Esophagus squamous epithelium (tissue), 5 donors: Measurements from ENCODE around the gene SH3BP5. TPM values are rescaled to one million over a fixed set of nuclear protein-coding genes. Genes with fewer than 3 reads are reported as not detected.

Experiments
- DNase-seq: peaks from one replicate; lab custom pipeline; 2025; lab: John Stamatoyannopoulos, UW
- H3K27ac ChIP-seq, 4 donors: fragments of 200-600 bp; sonication (generic); one replicate each; pipeline ENCODE4 v1.5.1; 2016 to 2019; ENCODE audit warnings: mild to moderate bottlenecking in 1 of 4
- H3K27me3 ChIP-seq, 4 donors: fragments of 200-600 bp; sonication (generic); 1 replicate in 3 of 4; 2 replicates in 1 of 4; pipeline versions ENCODE4 v1.5.1 to v1.6.0; 2017 to 2021; ENCODE audit warnings: antibody characterized with exemption in 1 of 4
- H3K36me3 ChIP-seq, 3 donors: fragments of 200-600 bp; sonication (generic); one replicate each; pipeline ENCODE4 v1.5.1; 2016 to 2019
- H3K4me1 ChIP-seq, 3 donors: fragments of 200-600 bp; sonication (generic); one replicate each; pipeline ENCODE4 v1.5.1; 2017 to 2019
- H3K4me3 ChIP-seq, 4 donors: fragments of 200-600 bp; sonication (generic); 1 replicate in 3 of 4; 2 replicates in 1 of 4; pipeline ENCODE4 v1.5.1; 2016 to 2019; ENCODE audit warnings: mild to moderate bottlenecking in 2 of 4, moderate library complexity in 1 of 4
- H3K9me3 ChIP-seq, 3 donors: fragments of 200-600 bp; sonication (generic); one replicate each; pipeline ENCODE4 v1.5.1; 2016 to 2019
- CTCF ChIP-seq, 6 experiments: fragments of 450-650 bp in 4 of 6; fragments of 200-600 bp in 2 of 6; sonication (generic) in 2 of 6; IDR thresholded peaks; one replicate each; pipeline ENCODE4 v1.5.1; 2016 to 2019; ENCODE audit warnings: antibody characterized with exemption in 6 of 6, mild to moderate bottlenecking in 4 of 6, moderate library complexity in 4 of 6
- POLR2A ChIP-seq, 4 donors: fragments of 450-650 bp; IDR thresholded peaks; one replicate each; pipeline ENCODE4 v1.6.1; 2017; ENCODE audit warnings: antibody characterized with exemption in 4 of 4, mild to moderate bottlenecking in 4 of 4, moderate library complexity in 3 of 4
- WGBS, 2 donors: methylation state at CpG; one replicate each; pipeline ENCODE4 v1.1.5; 2018; 5-methylcytosine and 5-hydroxymethylcytosine counted together
- intact Hi-C: fragments of 100-400 bp; cut with DNase I; formaldehyde crosslinking; loops from one replicate; pipeline ENCODE4 v1.15.0; 2022
- total RNA-seq, 4 donors: library from RNA; depleted of rRNA; stranded (reverse); fragments of >200 nt; gene quantifications; one replicate each; pipeline ENCODE4 v1.1.0, GENCODE V29; 2016
- donor health status: DM: yes; HTN: yes; CAD: no.

SH3BP5 gene
- total RNA-seq, 4 donors from 2014 or later, result 8.5 to 33.8 (median 18.0) TPM

- Histone ChIP-seq H3K9me3 (no peaks in the 10 kb centered on the region), H3K4me3 (no peak overlapping the region), H3K36me3 (peaks cover 4 to 100% (median 22%) of the 10 kb centered on the region in 3 donors), H3K27ac (no peak overlapping the region), H3K4me1 (peaks cover 0 to 8% (median 2%) of the 10 kb centered on the region in 3 donors), H3K27me3 (no peaks in the 10 kb centered on the region)
- no peak for DNase-seq
- intact Hi-C loops, result no loop called here
- no peak for TF ChIP-seq POLR2A (IDR thresholded peaks at IDR 0.05)
- TF ChIP-seq CTCF (IDR thresholded peaks at IDR 0.05), result no peak
- 83 to 92% methylated on average over 11 of the region's 11 CpGs for WGBS, 2 donors
Observed at GRCh38 chr3:15221574-15222217, 110.7 kb downstream of the SH3BP5 start.

GRCh38 chr3:15220661-15221060 lies 111.7 kb downstream of the SH3BP5 start:
- Histone ChIP-seq H3K4me3 (no peak overlapping the region), H3K27me3 (no peaks in the 10 kb centered on the region), H3K27ac (no peak overlapping the region), H3K9me3 (no peaks in the 10 kb centered on the region), H3K36me3 (peaks cover 4 to 100% (median 22%) of the 10 kb centered on the region in 3 donors), H3K4me1 (peaks cover 0 to 8% (median 2%) of the 10 kb centered on the region in 3 donors)
- 90 to 94% methylated on average over 2 of the region's 2 CpGs for WGBS, 2 donors
- no peak for DNase-seq
- no peak for TF ChIP-seq POLR2A (IDR thresholded peaks at IDR 0.05)
- no peak for TF ChIP-seq CTCF (IDR thresholded peaks at IDR 0.05)
- intact Hi-C loops, result no loop called here

GRCh38 chr3:15220056-15220455 lies 112.3 kb downstream of the SH3BP5 start:
- intact Hi-C loops, result no loop called here
- Histone ChIP-seq H3K36me3 (peaks cover 4 to 100% (median 23%) of the 10 kb centered on the region in 3 donors), H3K27me3 (no peaks in the 10 kb centered on the region), H3K4me1 (peaks cover 0 to 8% (median 2%) of the 10 kb centered on the region in 3 donors), H3K9me3 (no peaks in the 10 kb centered on the region), H3K4me3 (no peak overlapping the region), H3K27ac (no peak overlapping the region)
- WGBS, 2 donors, result 26 to 65% methylated on average over 8 of the region's 8 CpGs
- TF ChIP-seq POLR2A (IDR thresholded peaks at IDR 0.05), result no peak
- no peak for TF ChIP-seq CTCF (IDR thresholded peaks at IDR 0.05)
- DNase-seq, result no peak

- H3K4me1 ChIP-seq, result peaks cover 0 to 8% (median 2%) of the 10 kb centered on the region in 3 donors
- DNase-seq, result no peak
- H3K36me3 ChIP-seq, result peaks cover 4 to 100% (median 25%) of the 10 kb centered on the region in 3 donors
- TF ChIP-seq CTCF (IDR thresholded peaks at IDR 0.05), result no peak
- intact Hi-C loops, result no loop called here
- no peaks in the 10 kb centered on the region for H3K27me3 ChIP-seq
- H3K4me3 ChIP-seq, result no peak overlapping the region
- no peaks in the 10 kb centered on the region for H3K9me3 ChIP-seq
- H3K27ac ChIP-seq, result no peak overlapping the region
Observed at GRCh38 chr3:15218689-15219088, 113.7 kb downstream of the SH3BP5 start.

- intact Hi-C loops, result no loop called here
- H3K4me1 ChIP-seq, result peaks cover 0 to 8% (median 2%) of the 10 kb centered on the region in 3 donors
- no peak for DNase-seq
- peaks cover 2 to 100% (median 25%) of the 10 kb centered on the region in 3 donors for H3K36me3 ChIP-seq
- 79 to 87% methylated on average over 2 of the region's 2 CpGs for WGBS, 2 donors
- no peak overlapping the region for H3K27ac ChIP-seq
- no peaks in the 10 kb centered on the region for H3K9me3 ChIP-seq
- H3K4me3 ChIP-seq, result no peak overlapping the region
- no peaks in the 10 kb centered on the region for H3K27me3 ChIP-seq
- TF ChIP-seq POLR2A (IDR thresholded peaks at IDR 0.05), result no peak
Observed at GRCh38 chr3:15217841-15218267, 114.5 kb downstream of the SH3BP5 start.
